CD8-positive, alpha-beta memory T cell (primary cell): Measurements from ENCODE around the gene TRAF1. TPM values are rescaled to one million over a fixed set of nuclear protein-coding genes. Genes with fewer than 3 reads are reported as not detected.

ENCODE experiments used
- CTCF ChIA-PET: fragments of 350-600 bp; sonication (Branson Sonifier 250); formaldehyde crosslinking; loops from one replicate; lab custom pipeline; 2021; ENCODE audit warnings: antibody characterized with exemption; lab: Charles Lee
- POLR2A ChIA-PET: fragments of 350-600 bp; sonication (Branson Sonifier 250); formaldehyde crosslinking; loops from one replicate; lab custom pipeline; 2021; ENCODE audit warnings: antibody characterized with exemption; lab: Charles Lee
- DNase-seq, 5 donors: peaks; one replicate each; pipeline versions ENCODE4 v3.0.0 to v3.0.0-alpha.2; 2020 to 2022; ENCODE audit warnings: mixed read lengths in 1 of 5
- H3K27ac ChIP-seq: one replicate; pipeline ENCODE4 v1.7.0; 2013; ENCODE audit warnings: low read depth, mild to moderate bottlenecking, low read length, moderate library complexity
- H3K27me3 ChIP-seq: 2 replicates; pipeline ENCODE4 v1.7.0; 2013; ENCODE audit warnings: low read length, mild to moderate bottlenecking; ENCODE audit not compliant: insufficient read depth, poor library complexity, severe bottlenecking
- H3K36me3 ChIP-seq: 2 replicates; pipeline ENCODE4 v1.7.0; 2013; ENCODE audit warnings: mild to moderate bottlenecking, low read length, moderate library complexity; ENCODE audit not compliant: insufficient read depth
- H3K4me1 ChIP-seq: 2 replicates; pipeline ENCODE4 v1.7.0; 2013; ENCODE audit warnings: mild to moderate bottlenecking, low read length, moderate library complexity; ENCODE audit not compliant: insufficient read depth
- H3K4me3 ChIP-seq: 2 replicates; pipeline ENCODE4 v1.7.0; 2013; ENCODE audit warnings: mild to moderate bottlenecking, low read length
- H3K9me3 ChIP-seq: 2 replicates; pipeline ENCODE4 v1.7.0; 2013; ENCODE audit warnings: mild to moderate bottlenecking, low read length
- H3K27ac Mint-ChIP-seq, 8 donors: one replicate each; pipeline ENCODE4 v1.8.0; 2020 to 2021; ENCODE audit warnings: mixed read lengths in 8 of 8, mild to moderate bottlenecking in 6 of 8, inconsistent platforms in 3 of 8, moderate library complexity in 3 of 8
- H3K27me3 Mint-ChIP-seq, 2 donors: one replicate each; pipeline ENCODE4 v1.8.0; 2020 to 2021; ENCODE audit warnings: mixed read lengths in 2 of 2, mild to moderate bottlenecking in 1 of 2, moderate library complexity in 1 of 2
- H3K36me3 Mint-ChIP-seq, 3 donors: one replicate each; pipeline ENCODE4 v1.8.0; 2020 to 2021; ENCODE audit warnings: mixed read lengths in 3 of 3, inconsistent platforms in 1 of 3, mild to moderate bottlenecking in 1 of 3
- H3K4me1 Mint-ChIP-seq, 3 donors: one replicate each; pipeline ENCODE4 v1.8.0; 2020 to 2021; ENCODE audit warnings: mixed read lengths in 3 of 3, inconsistent platforms in 1 of 3, mild to moderate bottlenecking in 1 of 3
- H3K4me3 Mint-ChIP-seq, 7 donors: one replicate each; pipeline ENCODE4 v1.8.0; 2020 to 2021; ENCODE audit warnings: mixed read lengths in 7 of 7, mild to moderate bottlenecking in 6 of 7, moderate library complexity in 4 of 7, inconsistent platforms in 2 of 7
- H3K9me3 Mint-ChIP-seq, 5 donors: one replicate each; pipeline ENCODE4 v1.8.0; 2020 to 2022; ENCODE audit warnings: mixed read lengths in 5 of 5, mild to moderate bottlenecking in 3 of 5, moderate library complexity in 2 of 5, inconsistent platforms in 1 of 5
- polyA plus RNA-seq: library from polyadenylated mRNA; unstranded; fragments of 300-500 nt; fragmentation: Illumina TruSeq; gene quantifications from one replicate; pipeline ENCODE4 v1.2.3, GENCODE V29; 2021
- total RNA-seq, 2 experiments: library from RNA; stranded (reverse); gene quantifications; one replicate each; pipeline ENCODE4 v1.2.3, GENCODE V29; 2021

Gene TRAF1
- total and polyA plus RNA-seq, 3 experiments from 2014 or later, result 12.1 to 322 (median 316) TPM

DNA sequence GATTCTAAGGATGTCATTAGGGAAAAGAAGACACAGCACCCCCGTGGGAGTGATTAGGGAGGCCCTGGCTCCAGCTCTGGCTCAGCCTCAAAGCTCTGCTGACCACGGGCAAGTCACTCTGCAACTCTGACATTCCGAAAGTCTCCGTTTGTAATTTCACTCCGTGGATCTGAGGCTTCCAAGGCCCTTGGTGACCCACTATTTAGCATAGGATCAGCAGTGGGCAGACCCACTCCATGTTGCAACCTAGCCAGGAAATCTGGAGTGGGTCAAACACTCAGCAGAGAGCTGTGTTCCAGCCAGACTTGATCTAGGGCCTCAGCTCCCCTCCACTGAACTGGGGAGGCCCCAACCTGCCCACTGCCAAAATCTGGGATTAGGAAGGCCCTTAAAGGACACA is 61.4 kb downstream of the TRAF1 start:
- Mint-ChIP-seq H3K27ac (peak overlapping the region in 1 of 8 donors; percentile 74), H3K36me3 (peaks cover 0 to 77% (median 13%) of the 10 kb centered on the region in 3 donors)
- POLR2A ChIA-PET, result interaction anchor here (1.0 kb wide), 1 partner anchor 25 kb away, joined by 3 read pairs; no protein-coding TSS in a partner anchor

DNA sequence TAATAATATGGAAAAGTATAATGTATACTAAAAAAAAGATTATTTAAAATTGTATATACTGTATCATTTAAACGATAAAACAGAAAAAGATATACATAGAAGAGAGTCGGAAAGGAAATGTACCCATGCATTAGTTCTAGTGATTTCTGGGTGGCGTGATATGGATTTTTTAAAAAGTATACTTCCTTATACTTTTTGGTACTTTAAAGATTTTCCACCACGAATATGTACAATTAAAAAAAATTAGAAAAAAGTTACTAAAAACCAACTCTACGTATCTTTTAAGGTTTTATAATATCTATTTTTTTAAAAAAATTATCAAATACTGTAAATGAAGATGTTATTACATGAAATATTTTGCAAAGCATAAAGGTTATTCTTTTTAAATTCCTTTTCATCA is 61.9 kb downstream of the TRAF1 start:
- peaks cover 0 to 78% (median 13%) of the 10 kb centered on the region in 3 donors for H3K36me3 Mint-ChIP-seq
- no peak overlapping the region for H3K27ac ChIP-seq
- H3K9me3 Mint-ChIP-seq, result no peaks in the 10 kb centered on the region
- no peaks in the 10 kb centered on the region for H3K9me3 ChIP-seq
- H3K4me1 ChIP-seq, result peaks cover 14% of the 10 kb centered on the region
- no peak overlapping the region for H3K4me3 ChIP-seq
- H3K27me3 Mint-ChIP-seq, result no peaks in the 10 kb centered on the region
- no peaks in the 10 kb centered on the region for H3K27me3 ChIP-seq
- H3K4me3 Mint-ChIP-seq, result peak overlapping the region in 1 of 7 donors; percentile 24
- H3K27ac Mint-ChIP-seq, result no peak overlapping the region
- peaks cover 8 to 18% (median 12%) of the 10 kb centered on the region in 3 donors for H3K4me1 Mint-ChIP-seq
- POLR2A ChIA-PET, result no interaction called here
- peaks cover 55% of the 10 kb centered on the region for H3K36me3 ChIP-seq
- DNase-seq, result no peak
- CTCF ChIA-PET, result interaction anchor here (1.0 to 19.5 kb wide), 2 partner anchors 18 to 64 kb away, joined by 3 to 363 read pairs; partner anchors contain the start of gene TRAF1

More for the DNA sequence above, 61.4 kb downstream of the TRAF1 start:
- Histone ChIP-seq H3K4me1 (peaks cover 15% of the 10 kb centered on the region), H3K27ac (no peak overlapping the region), H3K27me3 (no peaks in the 10 kb centered on the region), H3K9me3 (no peaks in the 10 kb centered on the region), H3K36me3 (peaks cover 50% of the 10 kb centered on the region), H3K4me3 (no peak overlapping the region)
- H3K4me1 Mint-ChIP-seq, result peaks cover 8 to 23% (median 12%) of the 10 kb centered on the region in 3 donors
- H3K9me3 Mint-ChIP-seq, result no peaks in the 10 kb centered on the region
- no peaks in the 10 kb centered on the region for H3K27me3 Mint-ChIP-seq
- CTCF ChIA-PET, result interaction anchor here (1.0 to 19.5 kb wide), 4 partner anchors 19 to 116 kb away, joined by 3 to 363 read pairs (median 3); partner anchors contain the start of genes PSMD5 and TRAF1
- H3K4me3 Mint-ChIP-seq, result peak overlapping the region in 1 of 7 donors; percentile 24
- peak in 1 of 5 donors; percentile 26 for DNase-seq

DNA sequence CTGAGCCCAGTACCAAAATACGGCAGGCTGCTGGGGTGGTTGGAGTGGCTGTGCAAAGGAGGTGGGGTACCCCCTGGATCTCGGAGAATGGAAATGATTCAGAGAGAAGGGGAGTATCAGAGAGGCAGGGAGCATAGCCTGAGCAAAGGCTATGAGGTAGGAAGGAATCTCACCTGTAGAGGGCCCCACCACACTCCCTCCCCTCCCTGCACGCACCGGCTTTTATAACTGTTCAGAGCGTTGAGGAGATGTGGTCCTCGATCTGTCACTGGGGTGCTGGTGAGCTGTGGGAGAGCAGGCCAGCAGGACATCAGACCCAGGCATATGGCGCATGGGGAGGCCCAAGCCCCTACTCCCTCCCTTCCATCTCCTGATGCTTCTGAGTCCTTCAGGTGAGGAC is 62.8 kb downstream of the TRAF1 start:
- H3K27me3 ChIP-seq, result no peaks in the 10 kb centered on the region
- Mint-ChIP-seq H3K4me3 (no peak overlapping the region), H3K27ac (peak overlapping the region in 2 of 8 donors; percentile 15 to 29), H3K27me3 (no peaks in the 10 kb centered on the region), H3K4me1 (peaks cover 4 to 10% (median 5%) of the 10 kb centered on the region in 3 donors), H3K36me3 (peaks cover 0 to 80% (median 14%) of the 10 kb centered on the region in 3 donors), H3K9me3 (no peaks in the 10 kb centered on the region)
- peaks cover 7% of the 10 kb centered on the region for H3K4me1 ChIP-seq
- ChIA-PET CTCF (interaction anchor here (19.5 kb wide), 1 partner anchor 65 kb away, joined by 363 read pairs; the partner anchor contains the start of gene TRAF1), POLR2A (no interaction called here)
- H3K9me3 ChIP-seq, result no peaks in the 10 kb centered on the region
- H3K36me3 ChIP-seq, result peaks cover 59% of the 10 kb centered on the region
- H3K4me3 ChIP-seq, result no peak overlapping the region
- H3K27ac ChIP-seq, result no peak overlapping the region
- DNase-seq, result peak in 1 of 5 donors; percentile 32

DNA sequence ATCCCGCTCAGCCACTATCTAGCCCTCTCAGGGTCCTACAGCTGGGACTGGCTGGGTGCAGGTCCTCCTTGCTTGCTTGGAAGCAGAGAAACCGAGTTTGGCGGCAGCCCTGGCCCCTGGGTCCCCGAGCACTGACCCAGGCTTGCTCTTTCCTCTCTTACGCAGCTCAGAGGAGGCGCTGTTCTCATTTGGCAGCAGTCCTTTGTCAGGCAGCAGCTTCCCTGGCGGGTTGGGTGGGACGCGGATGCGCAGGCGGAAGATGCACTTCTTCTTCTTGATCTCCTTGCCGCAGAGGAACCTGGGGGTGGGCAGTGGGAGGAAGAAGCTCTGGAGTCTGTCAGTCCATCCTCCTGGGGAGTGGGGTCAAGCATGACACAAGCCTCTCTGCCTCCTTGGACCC is 64.1 kb downstream of the TRAF1 start:
- H3K4me1 Mint-ChIP-seq, result peaks cover 0 to 3% (median 0%) of the 10 kb centered on the region in 3 donors
- H3K4me1 ChIP-seq, result no peaks in the 10 kb centered on the region
- H3K9me3 Mint-ChIP-seq, result no peaks in the 10 kb centered on the region
- no peak overlapping the region for H3K27ac ChIP-seq
- no peak overlapping the region for H3K27ac Mint-ChIP-seq
- ChIA-PET POLR2A (no interaction called here), CTCF (interaction anchor here (19.5 kb wide), 1 partner anchor 66 kb away, joined by 363 read pairs; the partner anchor contains the start of gene TRAF1)
- H3K36me3 Mint-ChIP-seq, result peaks cover 0 to 90% (median 17%) of the 10 kb centered on the region in 3 donors
- H3K4me3 ChIP-seq, result no peak overlapping the region
- H3K36me3 ChIP-seq, result peaks cover 66% of the 10 kb centered on the region
- DNase-seq, result no peak
- no peaks in the 10 kb centered on the region for H3K27me3 ChIP-seq
- no peaks in the 10 kb centered on the region for H3K9me3 ChIP-seq
- no peaks in the 10 kb centered on the region for H3K27me3 Mint-ChIP-seq
- H3K4me3 Mint-ChIP-seq, result no peak overlapping the region

DNA sequence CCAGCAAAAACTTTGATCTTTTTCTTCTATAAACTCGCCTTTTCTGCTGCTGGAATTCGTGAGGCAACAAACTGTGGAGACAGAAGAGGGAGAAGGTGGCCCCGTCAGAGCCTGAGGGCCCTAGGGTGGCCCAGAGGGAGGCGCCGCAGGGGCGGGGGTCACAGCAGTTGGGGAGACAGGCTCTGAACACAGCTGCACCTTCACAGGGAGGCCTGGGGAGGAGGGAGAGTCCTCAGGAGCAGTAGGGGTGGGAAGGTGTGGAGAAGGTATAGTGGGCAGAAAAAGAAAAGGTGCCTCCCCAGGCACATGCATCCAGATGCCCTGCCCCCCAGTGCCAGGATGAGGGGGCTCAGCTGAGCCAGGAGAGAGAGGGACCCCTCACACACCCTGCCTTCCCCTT is 64.7 kb downstream of the TRAF1 start:
- Histone ChIP-seq H3K4me3 (no peak overlapping the region), H3K27me3 (no peaks in the 10 kb centered on the region), H3K9me3 (no peaks in the 10 kb centered on the region), H3K36me3 (peaks cover 63% of the 10 kb centered on the region), H3K27ac (no peak overlapping the region), H3K4me1 (no peaks in the 10 kb centered on the region)
- Mint-ChIP-seq H3K27me3 (no peaks in the 10 kb centered on the region), H3K9me3 (no peaks in the 10 kb centered on the region), H3K4me3 (no peak overlapping the region), H3K27ac (peak overlapping the region in 2 of 8 donors; percentile 12 to 32), H3K36me3 (peaks cover 0 to 92% (median 17%) of the 10 kb centered on the region in 3 donors), H3K4me1 (no peaks in the 10 kb centered on the region)
- CTCF ChIA-PET, result no interaction called here
- POLR2A ChIA-PET, result no interaction called here
- no peak for DNase-seq

DNA sequence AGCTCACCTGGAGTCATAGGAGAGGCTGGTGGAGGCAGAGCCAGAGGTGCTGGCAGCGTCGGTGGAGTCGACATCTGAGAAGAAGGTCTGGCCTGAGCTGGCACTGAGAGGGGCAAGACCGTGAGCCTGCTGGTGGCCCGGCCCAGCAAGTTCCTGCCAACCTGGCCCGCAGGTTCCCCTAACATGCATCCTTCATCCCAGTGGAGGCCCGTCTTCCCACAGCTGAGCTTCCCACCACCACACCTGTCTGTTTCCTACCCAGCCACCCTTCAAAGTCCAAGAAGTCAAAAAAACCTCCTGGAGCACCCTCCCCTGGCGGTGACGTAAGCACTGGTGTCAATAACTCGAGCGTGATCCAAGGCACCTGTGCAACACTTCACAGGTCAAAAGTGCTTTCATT is 66.5 kb downstream of the TRAF1 start:
- peaks cover 0 to 91% (median 13%) of the 10 kb centered on the region in 3 donors for H3K36me3 Mint-ChIP-seq
- no peaks in the 10 kb centered on the region for H3K9me3 ChIP-seq
- CTCF ChIA-PET, result interaction anchor here (1.1 to 1.6 kb wide), 2 partner anchors 9 to 100 kb away, joined by 3 to 5 read pairs; no protein-coding TSS in a partner anchor
- H3K27ac ChIP-seq, result no peak overlapping the region
- no peak overlapping the region for H3K4me3 ChIP-seq
- H3K27me3 Mint-ChIP-seq, result no peaks in the 10 kb centered on the region
- POLR2A ChIA-PET, result no interaction called here
- H3K9me3 Mint-ChIP-seq, result no peaks in the 10 kb centered on the region
- H3K4me3 Mint-ChIP-seq, result no peak overlapping the region
- peak overlapping the region in 1 of 8 donors; percentile 60 for H3K27ac Mint-ChIP-seq
- no peaks in the 10 kb centered on the region for H3K4me1 ChIP-seq
- H3K36me3 ChIP-seq, result peaks cover 44% of the 10 kb centered on the region
- no peaks in the 10 kb centered on the region for H3K27me3 ChIP-seq
- peaks cover 0 to 4% (median 2%) of the 10 kb centered on the region in 3 donors for H3K4me1 Mint-ChIP-seq
- no peak for DNase-seq

DNA sequence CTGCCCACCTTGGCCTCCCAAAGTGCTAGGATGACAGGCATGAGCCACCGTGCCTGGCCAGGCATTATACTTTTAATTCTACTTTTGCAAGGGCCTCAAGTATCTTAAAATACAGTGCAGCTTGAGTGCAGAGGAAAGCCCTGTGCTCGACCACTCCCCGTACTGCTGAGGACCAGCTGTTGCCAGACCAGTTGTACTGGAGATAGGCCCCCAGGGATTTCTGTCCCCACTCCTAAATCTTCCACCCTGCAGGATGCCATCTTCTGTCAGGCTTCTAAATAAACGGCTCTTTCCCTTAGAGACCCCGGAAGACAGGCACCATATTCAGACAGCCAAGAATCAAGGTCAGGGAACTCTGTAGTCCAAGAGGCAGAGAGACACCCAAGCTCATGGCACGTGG is 67.2 kb downstream of the TRAF1 start:
- Histone ChIP-seq H3K36me3 (peaks cover 43% of the 10 kb centered on the region), H3K9me3 (no peaks in the 10 kb centered on the region), H3K27me3 (no peaks in the 10 kb centered on the region), H3K4me1 (no peaks in the 10 kb centered on the region), H3K27ac (no peak overlapping the region), H3K4me3 (no peak overlapping the region)
- POLR2A ChIA-PET, result no interaction called here
- CTCF ChIA-PET, result interaction anchor here (1.1 to 1.6 kb wide), 2 partner anchors 9 to 101 kb away, joined by 3 to 5 read pairs; no protein-coding TSS in a partner anchor
- DNase-seq, result no peak
- Mint-ChIP-seq H3K27me3 (no peaks in the 10 kb centered on the region), H3K27ac (peak overlapping the region in 2 of 8 donors; percentile 32 to 60), H3K9me3 (no peaks in the 10 kb centered on the region), H3K36me3 (peaks cover 0 to 91% (median 13%) of the 10 kb centered on the region in 3 donors), H3K4me1 (peaks cover 0 to 5% (median 2%) of the 10 kb centered on the region in 3 donors), H3K4me3 (no peak overlapping the region)

DNA sequence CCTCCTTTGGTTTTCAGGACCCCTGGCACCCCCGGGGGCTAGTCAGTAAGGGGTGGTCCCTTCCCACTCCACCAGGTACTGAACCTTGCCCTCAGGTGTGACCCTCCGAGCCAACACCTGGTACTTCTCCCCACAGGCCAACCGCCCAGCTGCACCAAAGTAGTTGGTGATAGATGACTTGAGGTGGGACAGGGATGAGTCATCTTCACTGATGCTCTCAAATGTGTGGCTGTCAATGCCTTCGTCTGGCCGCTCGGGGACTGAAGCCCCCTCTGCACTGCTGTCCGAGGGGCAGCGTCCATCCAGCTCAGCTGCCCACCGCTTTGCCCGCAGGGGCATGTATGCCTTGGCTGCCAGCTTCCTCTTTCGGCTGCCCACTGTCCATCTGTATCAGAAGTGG is 68.7 kb downstream of the TRAF1 start:
- no peak overlapping the region for H3K4me3 ChIP-seq
- no peaks in the 10 kb centered on the region for H3K27me3 ChIP-seq
- no peaks in the 10 kb centered on the region for H3K4me1 ChIP-seq
- ChIA-PET CTCF (interaction anchor here (1.2 kb wide), 1 partner anchor 79 kb away, joined by 3 read pairs; no protein-coding TSS in a partner anchor), POLR2A (no interaction called here)
- DNase-seq, result no peak
- Mint-ChIP-seq H3K27me3 (no peaks in the 10 kb centered on the region), H3K9me3 (no peaks in the 10 kb centered on the region), H3K4me1 (peaks cover 0 to 12% (median 7%) of the 10 kb centered on the region in 3 donors), H3K36me3 (peaks cover 0 to 89% (median 10%) of the 10 kb centered on the region in 3 donors), H3K27ac (peak overlapping the region in 3 of 8 donors; percentile 40 to 85 (median 51)), H3K4me3 (no peak overlapping the region)
- H3K27ac ChIP-seq, result no peak overlapping the region
- H3K9me3 ChIP-seq, result no peaks in the 10 kb centered on the region
- peaks cover 42% of the 10 kb centered on the region for H3K36me3 ChIP-seq
